HUES48 (cell line): ENCODE measurements around the gene HUS1B.
A peak's percentile ranks its signal among the peaks of the same experiment; 100 is the strongest.

Source experiments
- H3K27ac ChIP-seq: one replicate; pipeline ENCODE4 v1.7.0; 2013; ENCODE audit warnings: low read depth, low read length, inconsistent platforms
- H3K27me3 ChIP-seq: 2 replicates; pipeline ENCODE4 v1.6.1; 2013; ENCODE audit warnings: mild to moderate bottlenecking, low read length; ENCODE audit not compliant: control insufficient read depth, insufficient read depth
- H3K36me3 ChIP-seq: 2 replicates; pipeline ENCODE4 v1.6.1; 2013; ENCODE audit warnings: low read length; ENCODE audit not compliant: control insufficient read depth, insufficient read depth
- H3K4me1 ChIP-seq: 2 replicates; pipeline ENCODE4 v1.6.1; 2013; ENCODE audit warnings: mild to moderate bottlenecking, low read length; ENCODE audit not compliant: control insufficient read depth, insufficient read depth
- H3K4me3 ChIP-seq: 2 replicates; pipeline ENCODE4 v1.5.1; 2013; ENCODE audit warnings: mild to moderate bottlenecking, low read depth, low read length
- H3K9ac ChIP-seq: 2 replicates; pipeline ENCODE4 v1.6.1; 2013; ENCODE audit warnings: mild to moderate bottlenecking, low read depth, low read length, moderate library complexity
- H3K9me3 ChIP-seq: 2 replicates; pipeline ENCODE4 v1.6.1; 2013; ENCODE audit warnings: low read length; ENCODE audit not compliant: control insufficient read depth, insufficient read depth

Gene HUS1B

GRCh38 chr6:654136-654535 lies 2.8 kb downstream of the HUS1B start:
- H3K4me3 ChIP-seq: no peak overlapping the region
- H3K9me3 ChIP-seq: no peaks in the 10 kb centered on the region
- H3K27ac ChIP-seq: no peak overlapping the region
- peaks cover 56% of the 10 kb centered on the region for H3K4me1 ChIP-seq
- no peak overlapping the region for H3K9ac ChIP-seq
- H3K36me3 ChIP-seq: peaks cover 7% of the 10 kb centered on the region
- no peaks in the 10 kb centered on the region for H3K27me3 ChIP-seq

GRCh38 chr6:652865-653264 lies 4.0 kb downstream of the HUS1B start:
- H3K9ac ChIP-seq: no peak overlapping the region
- peaks cover 51% of the 10 kb centered on the region for H3K4me1 ChIP-seq
- H3K27me3 ChIP-seq: no peaks in the 10 kb centered on the region
- H3K9me3 ChIP-seq: no peaks in the 10 kb centered on the region
- no peak overlapping the region for H3K4me3 ChIP-seq
- H3K36me3 ChIP-seq: peaks cover 7% of the 10 kb centered on the region
- no peak overlapping the region for H3K27ac ChIP-seq

GRCh38 chr6:650098-650497 lies 6.8 kb downstream of the HUS1B start:
- no peaks in the 10 kb centered on the region for H3K36me3 ChIP-seq
- H3K9ac ChIP-seq: no peak overlapping the region; the same call in 1 of the 2 replicates
- no peaks in the 10 kb centered on the region for H3K27me3 ChIP-seq
- H3K27ac ChIP-seq: peak overlapping the region; percentile 31
- H3K4me1 ChIP-seq: peaks cover 51% of the 10 kb centered on the region
- H3K4me3 ChIP-seq: peak overlapping the region; percentile 17; the same call in 1 of the 2 replicates
- H3K9me3 ChIP-seq: no peaks in the 10 kb centered on the region

GRCh38 chr6:642805-643204 lies 14.1 kb downstream of the HUS1B start:
- Histone ChIP-seq H3K27ac (no peak overlapping the region), H3K9ac (no peak overlapping the region), H3K9me3 (no peaks in the 10 kb centered on the region), H3K27me3 (no peaks in the 10 kb centered on the region), H3K4me3 (no peak overlapping the region), H3K36me3 (no peaks in the 10 kb centered on the region), H3K4me1 (peaks cover 39% of the 10 kb centered on the region)

- Histone ChIP-seq H3K9me3 (no peaks in the 10 kb centered on the region), H3K4me1 (peaks cover 28% of the 10 kb centered on the region), H3K27me3 (no peaks in the 10 kb centered on the region), H3K36me3 (peaks cover 9% of the 10 kb centered on the region), H3K4me3 (no peak overlapping the region), H3K27ac (no peak overlapping the region), H3K9ac (no peak overlapping the region)
Observed at GRCh38 chr6:641225-641985, 15.5 kb downstream of the HUS1B start.

GRCh38 chr6:636488-636887 lies 20.4 kb downstream of the HUS1B start:
- Histone ChIP-seq H3K4me1 (peaks cover 9% of the 10 kb centered on the region), H3K4me3 (no peak overlapping the region), H3K9ac (no peak overlapping the region), H3K9me3 (no peaks in the 10 kb centered on the region), H3K27ac (no peak overlapping the region), H3K27me3 (no peaks in the 10 kb centered on the region), H3K36me3 (peaks cover 38% of the 10 kb centered on the region)

- Histone ChIP-seq H3K27me3 (no peaks in the 10 kb centered on the region), H3K9ac (no peak overlapping the region), H3K36me3 (peaks cover 46% of the 10 kb centered on the region), H3K4me1 (peaks cover 3% of the 10 kb centered on the region; the same call in 1 of the 2 replicates), H3K4me3 (no peak overlapping the region), H3K9me3 (no peaks in the 10 kb centered on the region), H3K27ac (no peak overlapping the region)
Observed at GRCh38 chr6:635233-635632, 21.7 kb downstream of the HUS1B start.

GRCh38 chr6:633611-634010 lies 23.3 kb downstream of the HUS1B start:
- Histone ChIP-seq H3K36me3 (peaks cover 57% of the 10 kb centered on the region), H3K4me3 (no peak overlapping the region), H3K27ac (no peak overlapping the region), H3K4me1 (peaks cover 3% of the 10 kb centered on the region; the same call in 1 of the 2 replicates), H3K9ac (no peak overlapping the region), H3K9me3 (no peaks in the 10 kb centered on the region), H3K27me3 (no peaks in the 10 kb centered on the region)

GRCh38 chr6:628766-629165 lies 28.1 kb downstream of the HUS1B start:
- peaks cover 30% of the 10 kb centered on the region for H3K4me1 ChIP-seq
- H3K27me3 ChIP-seq: no peaks in the 10 kb centered on the region
- H3K9me3 ChIP-seq: no peaks in the 10 kb centered on the region
- H3K36me3 ChIP-seq: peaks cover 40% of the 10 kb centered on the region
- no peak overlapping the region for H3K4me3 ChIP-seq
- H3K27ac ChIP-seq: no peak overlapping the region
- no peak overlapping the region for H3K9ac ChIP-seq

- Histone ChIP-seq H3K27me3 (no peaks in the 10 kb centered on the region), H3K4me1 (peaks cover 30% of the 10 kb centered on the region), H3K9ac (no peak overlapping the region), H3K36me3 (peaks cover 33% of the 10 kb centered on the region; the same call in 1 of the 2 replicates), H3K4me3 (no peak overlapping the region), H3K27ac (no peak overlapping the region), H3K9me3 (no peaks in the 10 kb centered on the region)
Observed at GRCh38 chr6:626236-626635, 30.7 kb downstream of the HUS1B start.

- H3K27ac ChIP-seq: peak overlapping the region; percentile 8
- H3K4me3 ChIP-seq: no peak overlapping the region
- H3K27me3 ChIP-seq: no peaks in the 10 kb centered on the region
- no peaks in the 10 kb centered on the region for H3K9me3 ChIP-seq
- H3K9ac ChIP-seq: no peak overlapping the region
- H3K36me3 ChIP-seq: peaks cover 28% of the 10 kb centered on the region; the same call in 1 of the 2 replicates
- peaks cover 30% of the 10 kb centered on the region for H3K4me1 ChIP-seq
Observed at GRCh38 chr6:624979-625378, 31.9 kb downstream of the HUS1B start.
